DOHH2 (cell line): ENCODE measurements around the gene EPB41L4B.

Experiments used
- H3F3A ChIP-seq: fragments of 200-600 bp; sonication (generic), shearing (Covaris generic); 2 replicates; pipeline ENCODE4 v1.6.0; 2016; ENCODE audit warnings: antibody characterized with exemption, mild to moderate bottlenecking; ENCODE audit not compliant: control insufficient read depth, insufficient read depth
- H3K27ac ChIP-seq: fragments of 200-600 bp; sonication (generic); 2 replicates; pipeline ENCODE4 v1.5.1; 2014; ENCODE audit warnings: low read depth, mild to moderate bottlenecking, low read length, moderate library complexity
- H3K27me3 ChIP-seq: fragments of 200-600 bp; sonication (generic); 2 replicates; pipeline ENCODE4 v1.6.1; 2014; ENCODE audit warnings: mild to moderate bottlenecking, low read length, mixed read lengths; ENCODE audit not compliant: control insufficient read depth
- H3K36me3 ChIP-seq: fragments of 200-600 bp; sonication (generic); 2 replicates; pipeline ENCODE4 v1.6.1; 2014; ENCODE audit warnings: mild to moderate bottlenecking, low read length, moderate library complexity, mixed read lengths; ENCODE audit not compliant: control insufficient read depth
- H3K4me1 ChIP-seq: fragments of 200-600 bp; sonication (generic); 2 replicates; pipeline ENCODE4 v1.6.1; 2014; ENCODE audit warnings: mild to moderate bottlenecking, low read length, mixed read lengths; ENCODE audit not compliant: control insufficient read depth
- H3K4me2 ChIP-seq: fragments of 200-600 bp; sonication (generic); 2 replicates; pipeline ENCODE4 v1.6.0; 2014; ENCODE audit warnings: mild to moderate bottlenecking, low read length, moderate library complexity
- H3K4me3 ChIP-seq: fragments of 200-600 bp; sonication (generic); 2 replicates; pipeline ENCODE4 v1.5.1; 2014; ENCODE audit warnings: mild to moderate bottlenecking, low read length, mixed read lengths
- H3K79me2 ChIP-seq: fragments of 200-600 bp; sonication (generic); 2 replicates; pipeline ENCODE4 v1.6.1; 2014; ENCODE audit warnings: mild to moderate bottlenecking, low read length, mixed read lengths; ENCODE audit not compliant: control insufficient read depth
- H3K9me2 ChIP-seq: fragments of 200-600 bp; sonication (generic); replicated peaks from 2 replicates; pipeline ENCODE4 v1.6.1; 2014; ENCODE audit warnings: mild to moderate bottlenecking, low read length, mixed read lengths; ENCODE audit not compliant: control insufficient read depth
- H3K9me3 ChIP-seq: fragments of 200-600 bp; sonication (generic); 2 replicates; pipeline ENCODE4 v1.6.1; 2014; ENCODE audit warnings: antibody characterized with exemption, low read length, mixed read lengths; ENCODE audit not compliant: control insufficient read depth, insufficient read depth
- H4K20me1 ChIP-seq: fragments of 200-600 bp; sonication (generic); 2 replicates; pipeline ENCODE4 v1.6.0; 2014; ENCODE audit warnings: low read depth, mild to moderate bottlenecking, antibody characterized with exemption, low read length, moderate library complexity; ENCODE audit not compliant: control insufficient read depth, insufficient read depth
- EZH2phosphoT487 ChIP-seq: fragments of 200-600 bp; sonication (generic); IDR thresholded peaks from 2 replicates; pipeline ENCODE4 v1.6.1; 2017; ENCODE audit warnings: borderline replicate concordance, mild to moderate bottlenecking, antibody characterized with exemption, low read length, moderate library complexity, mixed read lengths
- TF ChIP-seq, protein P1 (sequence below): fragments of 200-600 bp; sonication (generic); IDR thresholded peaks from one replicate; pipeline ENCODE4 v1.5.1; 2014; ENCODE audit warnings: antibody characterized with exemption, mild to moderate bottlenecking, low read depth, low read length; ENCODE audit not compliant: poor library complexity, severe bottlenecking

EPB41L4B gene

GRCh38 chr9:109149722-109150121, 171.1 kb downstream of the EPB41L4B start:
- Histone ChIP-seq H3K27me3 (peaks cover 8% of the 10 kb centered on the region), H3K9me2 (no peaks in the 10 kb centered on the region), H4K20me1 (no peaks in the 10 kb centered on the region), H3K4me2 (no peak overlapping the region), H3K4me1 (no peaks in the 10 kb centered on the region), H3F3A (no peaks in the 10 kb centered on the region), H3K9me3 (peaks cover 5% of the 10 kb centered on the region), H3K27ac (no peak overlapping the region), H3K79me2 (no peaks in the 10 kb centered on the region), H3K4me3 (no peak overlapping the region), H3K36me3 (no peaks in the 10 kb centered on the region)
- TF ChIP-seq, protein P1, sequence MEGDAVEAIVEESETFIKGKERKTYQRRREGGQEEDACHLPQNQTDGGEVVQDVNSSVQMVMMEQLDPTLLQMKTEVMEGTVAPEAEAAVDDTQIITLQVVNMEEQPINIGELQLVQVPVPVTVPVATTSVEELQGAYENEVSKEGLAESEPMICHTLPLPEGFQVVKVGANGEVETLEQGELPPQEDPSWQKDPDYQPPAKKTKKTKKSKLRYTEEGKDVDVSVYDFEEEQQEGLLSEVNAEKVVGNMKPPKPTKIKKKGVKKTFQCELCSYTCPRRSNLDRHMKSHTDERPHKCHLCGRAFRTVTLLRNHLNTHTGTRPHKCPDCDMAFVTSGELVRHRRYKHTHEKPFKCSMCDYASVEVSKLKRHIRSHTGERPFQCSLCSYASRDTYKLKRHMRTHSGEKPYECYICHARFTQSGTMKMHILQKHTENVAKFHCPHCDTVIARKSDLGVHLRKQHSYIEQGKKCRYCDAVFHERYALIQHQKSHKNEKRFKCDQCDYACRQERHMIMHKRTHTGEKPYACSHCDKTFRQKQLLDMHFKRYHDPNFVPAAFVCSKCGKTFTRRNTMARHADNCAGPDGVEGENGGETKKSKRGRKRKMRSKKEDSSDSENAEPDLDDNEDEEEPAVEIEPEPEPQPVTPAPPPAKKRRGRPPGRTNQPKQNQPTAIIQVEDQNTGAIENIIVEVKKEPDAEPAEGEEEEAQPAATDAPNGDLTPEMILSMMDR: no peak
- TF ChIP-seq EZH2phosphoT487: no peak

DNA sequence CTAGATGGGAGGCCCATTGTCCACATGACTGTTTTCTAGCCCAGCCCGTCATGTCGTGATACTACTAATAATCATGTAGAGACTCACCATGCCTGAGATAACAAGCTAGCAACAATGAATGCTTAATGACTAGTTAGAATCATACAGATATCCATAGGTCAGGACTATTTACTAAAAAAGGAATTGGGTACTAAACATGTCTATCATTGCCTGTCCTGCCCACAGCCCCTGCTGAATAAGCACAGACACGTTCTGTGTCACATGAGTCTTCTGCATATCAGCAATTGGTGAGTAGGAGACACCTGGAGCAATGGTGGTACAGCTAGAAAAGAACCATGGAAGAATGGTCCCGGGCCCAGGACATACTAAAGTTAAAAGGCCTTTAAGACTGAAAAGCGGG, 171.8 kb downstream of the EPB41L4B start:
- Histone ChIP-seq H3K27me3 (peaks cover 8% of the 10 kb centered on the region), H3F3A (no peaks in the 10 kb centered on the region), H4K20me1 (no peaks in the 10 kb centered on the region), H3K4me1 (no peaks in the 10 kb centered on the region), H3K27ac (no peak overlapping the region), H3K4me2 (no peak overlapping the region), H3K9me2 (no peaks in the 10 kb centered on the region), H3K36me3 (no peaks in the 10 kb centered on the region), H3K9me3 (peaks cover 5% of the 10 kb centered on the region), H3K4me3 (no peak overlapping the region), H3K79me2 (no peaks in the 10 kb centered on the region)
- TF ChIP-seq, protein P1: no peak
- no peak for TF ChIP-seq EZH2phosphoT487

GRCh38 chr9:109145051-109145450, 175.8 kb downstream of the EPB41L4B start:
- Histone ChIP-seq H3K27ac (no peak overlapping the region), H3K9me2 (no peaks in the 10 kb centered on the region), H3K4me3 (no peak overlapping the region), H3K36me3 (no peaks in the 10 kb centered on the region), H3K4me2 (no peak overlapping the region), H3K79me2 (no peaks in the 10 kb centered on the region), H4K20me1 (no peaks in the 10 kb centered on the region), H3K9me3 (no peaks in the 10 kb centered on the region), H3K4me1 (no peaks in the 10 kb centered on the region), H3F3A (no peaks in the 10 kb centered on the region), H3K27me3 (peaks cover 6% of the 10 kb centered on the region)
- no peak for TF ChIP-seq EZH2phosphoT487
- TF ChIP-seq, protein P1: no peak
